Ovary (tissue), 3 donors: ENCODE results near the gene SCYL1.

ENCODE experiments used
- CTCF ChIP-seq, 3 donors: fragments of 450-650 bp in 2 of 3; fragments of 200-600 bp in 1 of 3; IDR thresholded peaks; one replicate each; pipeline versions ENCODE4 v1.5.1 to v1.8.0; 2016 to 2022; ENCODE audit warnings: antibody characterized with exemption in 3 of 3, mild to moderate bottlenecking in 1 of 3
- EP300 ChIP-seq: sonication (generic); formaldehyde crosslinking; IDR thresholded peaks from one replicate; pipeline ENCODE4 v1.6.1; 2017; ENCODE audit warnings: antibody characterized with exemption
- POLR2A ChIP-seq: fragments of 450-650 bp; IDR thresholded peaks from one replicate; pipeline ENCODE4 v1.6.1; 2017; ENCODE audit warnings: antibody characterized with exemption, mild to moderate bottlenecking, moderate library complexity
- donor health status: DM: no; HTN: no; CAD: no.

- TF ChIP-seq POLR2A (no peak), CTCF (IDR thresholded peaks at IDR 0.05) (no peak), EP300 (no peak)
These were observed 26.7 kb upstream of the SCYL1 start for GRCh38 chr11:65498042-65498726.
